ENCODE results near the gene RARG.

DNA sequence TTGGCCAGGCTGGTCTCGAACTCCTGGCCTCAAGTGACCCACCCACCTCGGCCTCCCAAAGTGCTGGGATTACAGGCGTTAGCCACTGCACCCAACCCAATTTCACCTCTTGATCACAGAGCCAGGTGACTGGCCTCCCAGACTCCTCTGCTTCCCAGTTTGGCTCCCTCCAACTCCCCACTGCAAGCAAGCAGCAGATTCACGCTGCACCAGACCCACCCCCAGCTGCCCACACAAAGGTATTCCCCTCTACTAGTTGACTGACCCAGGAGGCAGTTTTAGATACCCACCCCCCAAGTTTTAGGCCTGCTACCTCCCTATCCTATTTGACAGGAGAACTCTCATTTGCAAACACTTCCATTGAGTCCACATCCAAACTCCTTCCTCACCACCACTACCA lies 5.2 kb downstream of the RARG start:
- TF ChIP-seq, protein P1, sequence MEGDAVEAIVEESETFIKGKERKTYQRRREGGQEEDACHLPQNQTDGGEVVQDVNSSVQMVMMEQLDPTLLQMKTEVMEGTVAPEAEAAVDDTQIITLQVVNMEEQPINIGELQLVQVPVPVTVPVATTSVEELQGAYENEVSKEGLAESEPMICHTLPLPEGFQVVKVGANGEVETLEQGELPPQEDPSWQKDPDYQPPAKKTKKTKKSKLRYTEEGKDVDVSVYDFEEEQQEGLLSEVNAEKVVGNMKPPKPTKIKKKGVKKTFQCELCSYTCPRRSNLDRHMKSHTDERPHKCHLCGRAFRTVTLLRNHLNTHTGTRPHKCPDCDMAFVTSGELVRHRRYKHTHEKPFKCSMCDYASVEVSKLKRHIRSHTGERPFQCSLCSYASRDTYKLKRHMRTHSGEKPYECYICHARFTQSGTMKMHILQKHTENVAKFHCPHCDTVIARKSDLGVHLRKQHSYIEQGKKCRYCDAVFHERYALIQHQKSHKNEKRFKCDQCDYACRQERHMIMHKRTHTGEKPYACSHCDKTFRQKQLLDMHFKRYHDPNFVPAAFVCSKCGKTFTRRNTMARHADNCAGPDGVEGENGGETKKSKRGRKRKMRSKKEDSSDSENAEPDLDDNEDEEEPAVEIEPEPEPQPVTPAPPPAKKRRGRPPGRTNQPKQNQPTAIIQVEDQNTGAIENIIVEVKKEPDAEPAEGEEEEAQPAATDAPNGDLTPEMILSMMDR (IDR thresholded peaks at IDR 0.05): no peak
- TF ChIP-seq POLR2A (IDR thresholded peaks at IDR 0.05) (no peak), EP300 (IDR thresholded peaks at IDR 0.05) (no peak)
